Measurements from ENCODE around the gene SPAG9.

Gene SPAG9

GRCh38 chr17:51149163-51149562 is 28.5 kb upstream of the SPAG9 start:
- Histone ChIP-seq H3K9me3 (ENCODE audit: insufficient read depth, low read length, severe bottlenecking) (no peaks in the 10 kb centered on the region), H2AFZ (ENCODE audit: low read depth, low read length) (no peak overlapping the region), H3K4me3 (ENCODE audit: low read depth in 1 of 2, low read length in 2 of 2) (no peak overlapping the region), H3K27me3 (ENCODE audit: insufficient read depth, low read length, poor library complexity) (no peaks in the 10 kb centered on the region), H3K27ac (ENCODE audit: low read length) (no peak overlapping the region), H3K36me3 (ENCODE audit: insufficient read depth, low read length) (no peaks in the 10 kb centered on the region), H3K79me2 (ENCODE audit: insufficient read depth, low read length) (peaks cover 8% of the 10 kb centered on the region), H3K9ac (ENCODE audit: low read depth, low read length) (no peak overlapping the region), H4K20me1 (ENCODE audit: insufficient read depth, low read length) (no peaks in the 10 kb centered on the region), H3K4me2 (ENCODE audit: insufficient read depth, low read length) (no peak overlapping the region), H3K4me1 (ENCODE audit: insufficient read depth, low read length) (peaks cover 10% of the 10 kb centered on the region)
- TF ChIP-seq, protein P1, sequence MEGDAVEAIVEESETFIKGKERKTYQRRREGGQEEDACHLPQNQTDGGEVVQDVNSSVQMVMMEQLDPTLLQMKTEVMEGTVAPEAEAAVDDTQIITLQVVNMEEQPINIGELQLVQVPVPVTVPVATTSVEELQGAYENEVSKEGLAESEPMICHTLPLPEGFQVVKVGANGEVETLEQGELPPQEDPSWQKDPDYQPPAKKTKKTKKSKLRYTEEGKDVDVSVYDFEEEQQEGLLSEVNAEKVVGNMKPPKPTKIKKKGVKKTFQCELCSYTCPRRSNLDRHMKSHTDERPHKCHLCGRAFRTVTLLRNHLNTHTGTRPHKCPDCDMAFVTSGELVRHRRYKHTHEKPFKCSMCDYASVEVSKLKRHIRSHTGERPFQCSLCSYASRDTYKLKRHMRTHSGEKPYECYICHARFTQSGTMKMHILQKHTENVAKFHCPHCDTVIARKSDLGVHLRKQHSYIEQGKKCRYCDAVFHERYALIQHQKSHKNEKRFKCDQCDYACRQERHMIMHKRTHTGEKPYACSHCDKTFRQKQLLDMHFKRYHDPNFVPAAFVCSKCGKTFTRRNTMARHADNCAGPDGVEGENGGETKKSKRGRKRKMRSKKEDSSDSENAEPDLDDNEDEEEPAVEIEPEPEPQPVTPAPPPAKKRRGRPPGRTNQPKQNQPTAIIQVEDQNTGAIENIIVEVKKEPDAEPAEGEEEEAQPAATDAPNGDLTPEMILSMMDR (IDR thresholded peaks at IDR 0.05; ENCODE audit: borderline replicate concordance, extremely low read depth, low read length, poor library complexity, severe bottlenecking): no peak
- TF ChIP-seq EZH2 (IDR thresholded peaks at IDR 0.05; ENCODE audit: borderline replicate concordance, low read depth, low read length, severe bottlenecking): no peak
- no peak for ATAC-seq (ENCODE audit: insufficient read depth, low read depth)
- no peak for DNase-seq

DNA sequence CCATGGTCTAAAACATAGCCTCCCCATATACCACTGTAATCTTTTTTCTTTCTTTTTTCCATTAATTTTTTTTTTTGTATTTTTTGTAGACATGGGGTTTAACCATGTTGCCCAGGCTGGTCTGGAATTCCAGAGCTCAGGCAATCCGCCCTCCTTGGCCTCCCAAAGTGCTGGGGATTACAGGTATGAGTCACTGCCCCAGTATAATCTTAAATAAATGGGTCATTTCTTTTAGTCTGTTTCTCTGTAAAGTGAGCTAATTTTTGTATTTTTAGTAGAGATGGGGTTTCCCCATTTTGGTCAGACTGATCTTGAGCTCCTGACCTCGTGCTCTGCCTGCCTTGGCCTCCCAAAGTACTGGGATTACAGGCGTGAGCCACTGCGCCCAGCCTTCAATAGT is 27.0 kb upstream of the SPAG9 start:
- H2AFZ ChIP-seq (ENCODE audit: low read depth, low read length): no peak overlapping the region

DNA sequence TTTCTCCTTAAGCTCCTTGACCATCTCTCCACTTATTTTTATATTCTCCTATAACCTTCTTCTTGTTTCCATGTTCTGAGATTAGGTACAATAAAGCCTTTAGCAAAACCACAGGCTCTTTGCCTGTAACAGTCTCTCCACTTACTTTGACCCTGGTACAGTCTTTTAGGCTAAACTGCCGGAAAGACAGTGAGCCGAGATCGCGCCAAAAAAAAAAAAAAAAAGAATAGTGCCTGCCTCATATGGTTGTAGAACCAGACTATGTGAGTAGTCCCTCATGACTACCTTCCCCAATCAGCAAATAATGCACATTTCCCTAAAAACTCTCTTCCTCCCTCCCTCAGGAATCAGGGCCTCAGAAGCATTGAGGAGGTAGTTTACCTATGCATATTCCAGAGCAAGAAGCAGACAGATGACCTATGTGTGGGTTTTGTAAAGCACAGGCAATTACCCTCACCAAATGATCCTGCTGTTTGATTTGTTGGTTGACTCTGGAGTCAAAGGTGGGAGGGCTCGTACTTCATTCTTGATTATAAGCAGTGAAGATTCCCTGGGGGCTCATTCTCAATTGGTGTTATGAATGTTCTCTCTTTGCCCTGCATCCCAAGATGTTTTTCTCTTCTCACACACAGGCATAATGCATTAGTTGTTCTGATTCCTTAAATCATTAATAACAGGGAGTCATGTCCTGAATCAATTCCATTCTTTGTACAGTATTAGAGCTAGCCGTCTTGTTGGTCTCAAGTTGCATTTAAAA is 23.8 kb upstream of the SPAG9 start:
- Histone ChIP-seq H3K79me2 (ENCODE audit: insufficient read depth, low read length) (no peaks in the 10 kb centered on the region), H3K36me3 (ENCODE audit: insufficient read depth, low read length) (no peaks in the 10 kb centered on the region), H2AFZ (ENCODE audit: low read depth, low read length) (no peak overlapping the region), H3K4me3 (ENCODE audit: low read depth in 1 of 2, low read length in 2 of 2) (no peak overlapping the region), H3K4me1 (ENCODE audit: insufficient read depth, low read length) (no peaks in the 10 kb centered on the region), H4K20me1 (ENCODE audit: insufficient read depth, low read length) (no peaks in the 10 kb centered on the region), H3K9me3 (ENCODE audit: insufficient read depth, low read length, severe bottlenecking) (no peaks in the 10 kb centered on the region), H3K27ac (ENCODE audit: low read length) (no peak overlapping the region), H3K27me3 (ENCODE audit: insufficient read depth, low read length, poor library complexity) (no peaks in the 10 kb centered on the region), H3K4me2 (ENCODE audit: insufficient read depth, low read length) (no peak overlapping the region), H3K9ac (ENCODE audit: low read depth, low read length) (no peak overlapping the region)
- DNase-seq: no peak
- TF ChIP-seq, protein P1 (IDR thresholded peaks at IDR 0.05; ENCODE audit: borderline replicate concordance, extremely low read depth, low read length, poor library complexity, severe bottlenecking): no peak
- TF ChIP-seq EZH2 (IDR thresholded peaks at IDR 0.05; ENCODE audit: borderline replicate concordance, low read depth, low read length, severe bottlenecking): no peak
- ATAC-seq (ENCODE audit: insufficient read depth, low read depth): no peak

More for the DNA sequence above, 27.0 kb upstream of the SPAG9 start:
- no peak overlapping the region for H3K27ac ChIP-seq (ENCODE audit: low read length)
- ATAC-seq (ENCODE audit: insufficient read depth, low read depth) (no peak), DNase-seq (no peak)
- H3K4me3 ChIP-seq (ENCODE audit: low read depth in 1 of 2, low read length in 2 of 2): no peak overlapping the region
- no peaks in the 10 kb centered on the region for H3K9me3 ChIP-seq (ENCODE audit: insufficient read depth, low read length, severe bottlenecking)
- no peaks in the 10 kb centered on the region for H4K20me1 ChIP-seq (ENCODE audit: insufficient read depth, low read length)
- no peak overlapping the region for H3K9ac ChIP-seq (ENCODE audit: low read depth, low read length)
- TF ChIP-seq EZH2 (IDR thresholded peaks at IDR 0.05; ENCODE audit: borderline replicate concordance, low read depth, low read length, severe bottlenecking): no peak
- TF ChIP-seq, protein P1 (IDR thresholded peaks at IDR 0.05; ENCODE audit: borderline replicate concordance, extremely low read depth, low read length, poor library complexity, severe bottlenecking): no peak
- peaks cover 5% of the 10 kb centered on the region for H3K4me1 ChIP-seq (ENCODE audit: insufficient read depth, low read length)
- no peaks in the 10 kb centered on the region for H3K36me3 ChIP-seq (ENCODE audit: insufficient read depth, low read length)
- no peak overlapping the region for H3K4me2 ChIP-seq (ENCODE audit: insufficient read depth, low read length)
- H3K27me3 ChIP-seq (ENCODE audit: insufficient read depth, low read length, poor library complexity): no peaks in the 10 kb centered on the region
- H3K79me2 ChIP-seq (ENCODE audit: insufficient read depth, low read length): no peaks in the 10 kb centered on the region

Measured in DND-41 (cell line).